Activated T-cell treated with anti-CD3 and anti-CD28 coated beads, Interleukin-2, amount 50 U/mL, for 4 hours (primary cell): ENCODE measurements around the gene TUBA3E. TPM values are rescaled to one million over a fixed set of nuclear protein-coding genes. Genes with fewer than 3 reads are reported as not detected.
"Not testable (repeated sequence)": the region's sequence is repeated elsewhere in the genome, so short reads cannot be mapped to it uniquely, and the experiment has no call there.

Experiments
- ATAC-seq, 2 donors: fragments of 200-7000 bp; cut with Tn5 transposase; one replicate each; pipeline ENCODE4 v1.10.0; 2021
- DNase-seq: peaks from one replicate; pipeline ENCODE4 v3.0.0-alpha.2; 2020
- H3K27me3 Mint-ChIP-seq: one replicate; pipeline ENCODE4 v1.8.0; 2021; ENCODE audit warnings: low read depth, mixed read lengths
- H3K36me3 Mint-ChIP-seq: one replicate; pipeline ENCODE4 v1.8.0; 2022; ENCODE audit warnings: mixed read lengths; ENCODE audit not compliant: insufficient read depth
- H3K4me1 Mint-ChIP-seq: one replicate; pipeline ENCODE4 v1.8.0; 2021; ENCODE audit warnings: low read depth, mixed read lengths
- H3K4me3 Mint-ChIP-seq: one replicate; pipeline ENCODE4 v1.8.0; 2021; ENCODE audit warnings: mild to moderate bottlenecking, moderate library complexity, mixed read lengths
- H3K9me3 Mint-ChIP-seq: one replicate; pipeline ENCODE4 v1.8.0; 2021; ENCODE audit warnings: mixed read lengths
- total RNA-seq, 3 donors: library from RNA; stranded (reverse); gene quantifications; one replicate each; pipeline ENCODE4 v1.2.1, GENCODE V29; 2021

Gene TUBA3E
- total RNA-seq = not detected

DNA sequence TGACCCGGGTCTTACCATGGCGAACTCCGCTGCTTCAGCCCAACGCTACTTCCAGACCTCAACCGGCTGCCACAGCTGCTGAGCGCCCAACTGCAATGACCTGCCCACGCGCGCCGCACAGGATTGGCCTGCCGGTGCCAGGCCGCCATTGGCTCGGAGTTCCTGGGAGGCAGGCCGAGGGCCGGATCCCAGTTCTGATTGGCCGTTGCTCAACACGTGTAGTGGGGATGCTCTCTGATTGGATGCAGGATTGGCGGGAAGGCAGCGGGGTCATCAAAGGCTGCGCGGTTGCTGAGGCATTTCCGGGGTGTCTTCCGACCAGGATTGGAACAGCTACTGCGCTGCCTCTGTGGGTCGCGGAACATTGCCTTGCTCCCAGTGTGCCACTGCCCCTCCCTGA, at the start of gene TUBA3E:
Gene TUBA3E, minus strand, starts transcription at position 97 of the 400 bp plus-strand sequence. Its CDS starts 79 bp downstream, at position 18.
- Mint-ChIP-seq H3K4me3 (no peak within 1 kb of the TSS), H3K36me3 (no peaks in the 10 kb centered on the region), H3K27me3 (peaks cover 2% of the 10 kb centered on the region), H3K9me3 (no peaks in the 10 kb centered on the region), H3K4me1 (no peaks in the 10 kb centered on the region)
- no peak for DNase-seq
- ATAC-seq = no peak

DNA sequence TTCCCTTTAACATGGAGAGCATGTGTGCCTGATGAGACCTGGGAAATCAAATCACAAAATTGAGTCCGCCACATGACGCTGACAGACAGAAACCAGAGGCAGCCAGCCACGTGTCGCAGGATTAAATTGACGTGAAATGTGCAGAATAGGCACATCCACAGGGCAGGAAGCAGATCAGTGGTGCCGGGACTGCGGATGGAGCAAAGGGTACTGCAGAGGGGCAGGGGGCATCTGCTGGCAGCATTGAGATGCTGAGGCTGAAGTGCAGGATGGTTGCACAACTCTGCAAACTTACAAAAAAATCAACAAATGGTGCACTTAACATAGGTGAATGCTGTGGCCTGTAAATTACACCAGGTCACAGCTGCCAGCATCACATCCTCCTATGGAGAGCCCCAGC, 48.2 kb upstream of the TUBA3E start:
- Mint-ChIP-seq H3K9me3 (no peaks in the 10 kb centered on the region), H3K4me3 (no peak overlapping the region), H3K27me3 (peaks cover 48% of the 10 kb centered on the region), H3K36me3 (no peaks in the 10 kb centered on the region), H3K4me1 (no peaks in the 10 kb centered on the region)
- no peak for ATAC-seq
- DNase-seq = no peak

GRCh38 chr2:130245976-130246375, 47.7 kb upstream of the TUBA3E start:
- Mint-ChIP-seq H3K36me3 (no peaks in the 10 kb centered on the region), H3K9me3 (no peaks in the 10 kb centered on the region), H3K27me3 (peaks cover 48% of the 10 kb centered on the region), H3K4me1 (no peaks in the 10 kb centered on the region), H3K4me3 (no peak overlapping the region)
- ATAC-seq (no peak), DNase-seq (no peak)

GRCh38 chr2:130243359-130243758, 45.1 kb upstream of the TUBA3E start:
- Mint-ChIP-seq H3K4me1 (no peaks in the 10 kb centered on the region), H3K27me3 (peaks cover 28% of the 10 kb centered on the region)
- ATAC-seq = no peak

GRCh38 chr2:130241041-130241707, 42.9 kb upstream of the TUBA3E start:
- Mint-ChIP-seq H3K36me3 (no peaks in the 10 kb centered on the region), H3K27me3 (peaks cover 22% of the 10 kb centered on the region), H3K4me3 (no peak overlapping the region), H3K4me1 (no peaks in the 10 kb centered on the region), H3K9me3 (no peaks in the 10 kb centered on the region)
- no peak for DNase-seq
- no peak for ATAC-seq

More at GRCh38 chr2:130243359-130243758, 45.1 kb upstream of the TUBA3E start:
- Mint-ChIP-seq H3K9me3 (no peaks in the 10 kb centered on the region), H3K4me3 (no peak overlapping the region), H3K36me3 (no peaks in the 10 kb centered on the region)
- DNase-seq = no peak

DNA sequence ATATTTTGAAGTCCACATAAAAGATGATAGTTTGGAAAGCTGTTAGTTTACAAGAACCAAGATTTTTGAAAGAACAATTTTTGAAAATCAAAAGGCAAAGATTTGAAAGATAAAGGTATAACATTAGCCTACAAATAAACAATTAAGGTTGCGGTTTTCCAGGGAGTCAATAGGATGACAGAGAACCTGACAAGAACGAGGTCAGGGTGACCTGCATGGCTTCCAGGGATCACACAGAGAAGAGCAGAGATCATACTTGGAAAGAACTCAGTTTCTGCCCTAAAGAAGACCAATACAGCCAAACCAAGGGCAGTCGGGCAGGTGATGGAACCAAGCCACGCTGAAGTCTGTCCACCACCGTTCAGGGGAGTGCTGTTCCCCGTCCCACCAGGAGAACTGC, 41.3 kb upstream of the TUBA3E start:
- not testable (repeated sequence) for H3K4me3 Mint-ChIP-seq, ATAC-seq, H3K4me1 Mint-ChIP-seq, H3K36me3 Mint-ChIP-seq, H3K9me3 Mint-ChIP-seq, DNase-seq
- peaks cover 14% of the 10 kb centered on the region for H3K27me3 Mint-ChIP-seq

GRCh38 chr2:130233066-130233465, 34.8 kb upstream of the TUBA3E start:
- H3K4me3 Mint-ChIP-seq, ATAC-seq, H3K4me1 Mint-ChIP-seq, H3K36me3 Mint-ChIP-seq, H3K9me3 Mint-ChIP-seq, DNase-seq: not testable (repeated sequence)
- peaks cover 13% of the 10 kb centered on the region for H3K27me3 Mint-ChIP-seq

GRCh38 chr2:130231656-130232055, 33.4 kb upstream of the TUBA3E start:
- ATAC-seq (no peak), DNase-seq (no peak)
- Mint-ChIP-seq H3K4me3 (no peak overlapping the region), H3K9me3 (no peaks in the 10 kb centered on the region), H3K4me1 (no peaks in the 10 kb centered on the region), H3K27me3 (peaks cover 8% of the 10 kb centered on the region), H3K36me3 (no peaks in the 10 kb centered on the region)

- DNase-seq, ATAC-seq, H3K4me1 Mint-ChIP-seq, H3K9me3 Mint-ChIP-seq, H3K27me3 Mint-ChIP-seq, H3K36me3 Mint-ChIP-seq, H3K4me3 Mint-ChIP-seq: not testable (repeated sequence)
These were observed 32.7 kb upstream of the TUBA3E start for GRCh38 chr2:130230907-130231306.

- not testable (repeated sequence) for H3K4me3 Mint-ChIP-seq, H3K27me3 Mint-ChIP-seq, H3K4me1 Mint-ChIP-seq, H3K36me3 Mint-ChIP-seq, H3K9me3 Mint-ChIP-seq, DNase-seq, ATAC-seq
These were observed 32.1 kb upstream of the TUBA3E start for GRCh38 chr2:130230376-130230775.

DNA sequence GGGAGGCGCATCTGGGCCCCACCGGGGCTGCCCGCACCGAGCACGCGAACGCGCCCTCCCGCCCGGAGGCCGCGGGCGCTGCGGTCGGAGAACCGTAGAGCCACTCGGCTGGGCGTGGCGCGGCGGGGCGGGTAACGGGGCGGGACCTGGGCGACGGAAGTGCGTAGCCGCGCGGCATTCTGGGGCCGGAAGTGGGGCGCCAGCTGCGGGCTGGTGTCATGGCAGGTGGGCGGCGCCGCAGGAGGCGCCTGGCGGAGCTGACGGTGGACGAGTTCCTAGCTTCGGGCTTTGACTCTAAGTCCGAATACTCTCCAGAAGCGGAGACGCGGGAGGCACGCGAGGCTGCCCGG, 30.9 kb upstream of the TUBA3E start:
- peak; percentile 65 to 67 for ATAC-seq
- not testable (repeated sequence) for H3K9me3 Mint-ChIP-seq, DNase-seq, H3K36me3 Mint-ChIP-seq, H3K27me3 Mint-ChIP-seq, H3K4me1 Mint-ChIP-seq, H3K4me3 Mint-ChIP-seq

- ATAC-seq, H3K9me3 Mint-ChIP-seq, H3K27me3 Mint-ChIP-seq, H3K4me1 Mint-ChIP-seq, DNase-seq, H3K4me3 Mint-ChIP-seq, H3K36me3 Mint-ChIP-seq: not testable (repeated sequence)
These were observed 30.4 kb upstream of the TUBA3E start for GRCh38 chr2:130228467-130229160.

- H3K9me3 Mint-ChIP-seq, H3K36me3 Mint-ChIP-seq, DNase-seq, H3K27me3 Mint-ChIP-seq, ATAC-seq, H3K4me1 Mint-ChIP-seq, H3K4me3 Mint-ChIP-seq: not testable (repeated sequence)
These were observed 29.8 kb upstream of the TUBA3E start for GRCh38 chr2:130228005-130228404.

DNA sequence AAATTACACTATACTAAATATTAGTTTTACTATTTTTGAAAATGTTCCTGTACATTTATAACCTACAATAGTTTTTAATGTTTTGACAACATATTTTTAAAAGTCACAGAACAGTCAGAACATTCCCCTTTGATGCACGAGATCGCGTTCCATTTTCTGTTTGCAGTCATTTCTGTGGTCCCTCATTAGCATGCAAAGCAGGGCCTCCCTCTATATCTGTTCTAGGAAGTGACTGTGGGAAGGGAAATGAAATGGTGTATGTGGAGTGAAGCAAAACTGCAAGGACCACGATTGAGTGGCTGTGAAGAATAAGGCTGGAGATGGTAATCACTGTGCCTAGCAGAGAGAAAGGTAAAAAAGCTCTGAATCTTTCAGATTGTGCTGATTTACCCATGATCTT, 24.3 kb upstream of the TUBA3E start:
- not testable (repeated sequence) for H3K36me3 Mint-ChIP-seq, DNase-seq, H3K4me1 Mint-ChIP-seq, H3K9me3 Mint-ChIP-seq, ATAC-seq, H3K27me3 Mint-ChIP-seq, H3K4me3 Mint-ChIP-seq

DNA sequence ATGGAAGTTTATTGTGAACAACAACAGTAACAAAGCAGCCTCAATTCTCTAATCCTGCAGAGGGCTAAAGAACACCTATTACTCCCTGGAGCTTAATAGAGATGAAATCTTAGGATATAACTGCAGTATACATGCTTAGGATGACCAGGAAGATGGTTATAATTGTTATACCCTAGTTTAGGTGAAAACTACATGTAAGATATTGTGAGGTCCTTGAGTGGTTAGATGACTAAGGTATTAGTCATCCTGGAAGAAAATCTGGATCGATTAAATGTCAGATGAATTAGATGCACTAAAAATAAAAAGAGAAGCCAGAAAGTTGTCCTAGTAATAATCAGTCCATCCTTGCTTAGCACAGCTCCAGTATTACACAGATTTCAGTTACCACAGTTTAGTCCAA, 22.3 kb upstream of the TUBA3E start:
- ATAC-seq, H3K4me3 Mint-ChIP-seq, DNase-seq, H3K9me3 Mint-ChIP-seq, H3K36me3 Mint-ChIP-seq, H3K4me1 Mint-ChIP-seq: not testable (repeated sequence)
- peaks cover 18% of the 10 kb centered on the region for H3K27me3 Mint-ChIP-seq
